Transverse colon (tissue), 4 donors: ENCODE results near the gene GHRH.

ENCODE experiments used
- CTCF ChIP-seq, 5 experiments: fragments of 200-600 bp in 3 of 5; fragments of 450-650 bp in 2 of 5; sonication (generic) in 3 of 5; IDR thresholded peaks; 1 replicate in 2 of 5; 2 replicates in 3 of 5; pipeline ENCODE4 v1.5.1; 2016 to 2017; ENCODE audit warnings: antibody characterized with exemption in 5 of 5, inconsistent platforms in 3 of 5, mild to moderate bottlenecking in 2 of 5, moderate library complexity in 1 of 5
- POLR2A ChIP-seq: fragments of 450-650 bp; IDR thresholded peaks from one replicate; pipeline ENCODE4 v1.6.1; 2016; ENCODE audit warnings: antibody characterized with exemption, mild to moderate bottlenecking, moderate library complexity
- POLR2AphosphoS5 ChIP-seq, 3 donors: sonication (generic); formaldehyde crosslinking; IDR thresholded peaks; one replicate each; pipeline ENCODE4 v1.6.1; 2016; ENCODE audit warnings: antibody characterized with exemption in 3 of 3

GRCh38 chr20:37270576-37271420, 9.2 kb upstream of the GHRH start:
- TF ChIP-seq POLR2A (no peak), CTCF (IDR thresholded peaks at IDR 0.05) (no peak), POLR2AphosphoS5 (IDR thresholded peaks at IDR 0.05) (no peak)
